Fibroblast of lung (primary cell): ENCODE data around the gene TNIP2. TPM values are rescaled to one million over a fixed set of nuclear protein-coding genes. Genes with fewer than 3 reads are reported as not detected.

ENCODE experiments used
- DNase-seq, 2 donors: peaks; one replicate each; pipeline versions ENCODE4 v3.0.0 to v3.0.0-alpha.2; 2010; ENCODE audit warnings: low read depth in 2 of 2
- H2AFZ ChIP-seq: 2 replicates; pipeline ENCODE4 v1.5.1; 2012; ENCODE audit warnings: low read length, control low read depth, inconsistent platforms
- H3K27ac ChIP-seq: 2 replicates; pipeline ENCODE4 v1.5.1; 2011; ENCODE audit warnings: low read length, control low read depth; ENCODE audit not compliant: insufficient read depth
- H3K27me3 ChIP-seq: 2 replicates; pipeline ENCODE4 v1.5.1; 2011; ENCODE audit warnings: mild to moderate bottlenecking, low read length; ENCODE audit not compliant: control insufficient read depth, insufficient read depth
- H3K36me3 ChIP-seq: 2 replicates; pipeline ENCODE4 v1.5.1; 2011; ENCODE audit warnings: low read length; ENCODE audit not compliant: control insufficient read depth, insufficient read depth
- H3K4me1 ChIP-seq: 2 replicates; pipeline ENCODE4 v1.5.1; 2011; ENCODE audit warnings: low read length; ENCODE audit not compliant: control insufficient read depth, insufficient read depth; ENCODE audit errors: extremely low read depth
- H3K4me2 ChIP-seq: 2 replicates; pipeline ENCODE4 v1.5.1; 2011; ENCODE audit warnings: low read length, control low read depth; ENCODE audit not compliant: insufficient read depth; ENCODE audit errors: extremely low read depth
- H3K4me3 ChIP-seq, 4 experiments: fragments of 200-600 bp in 1 of 4; sonication (generic) in 1 of 4; replicated peaks in 1 of 4; 2 replicates each; pipeline ENCODE4 v1.5.1; 2011 to 2016; ENCODE audit warnings: low read length in 4 of 4, low read depth in 3 of 4, mild to moderate bottlenecking in 3 of 4, control low read depth in 2 of 4, inconsistent platforms in 1 of 4, mixed read lengths in 1 of 4; ENCODE audit not compliant: insufficient read depth in 1 of 4; ENCODE audit errors: control extremely low read depth in 1 of 4
- H3K79me2 ChIP-seq: 2 replicates; pipeline ENCODE4 v1.5.1; 2012; ENCODE audit warnings: mild to moderate bottlenecking, low read length, inconsistent platforms; ENCODE audit not compliant: control insufficient read depth, insufficient read depth
- H3K9ac ChIP-seq: 2 replicates; pipeline ENCODE4 v1.5.1; 2011; ENCODE audit warnings: mild to moderate bottlenecking, low read length, control low read depth; ENCODE audit not compliant: insufficient read depth
- H3K9me3 ChIP-seq: 2 replicates; pipeline ENCODE4 v1.5.1; 2012; ENCODE audit warnings: low read depth, low read length; ENCODE audit not compliant: control insufficient read depth, insufficient read depth
- H4K20me1 ChIP-seq: 2 replicates; pipeline ENCODE4 v1.5.1; 2011; ENCODE audit warnings: low read length; ENCODE audit not compliant: control insufficient read depth, insufficient read depth; ENCODE audit errors: extremely low read depth
- EZH2 ChIP-seq: IDR thresholded peaks from 2 replicates; pipeline ENCODE4 v1.5.1; 2012; ENCODE audit warnings: low read length, control low read depth, mild to moderate bottlenecking; ENCODE audit errors: missing control alignments
- polyA plus RNA-seq, 2 donors: library from polyadenylated mRNA; depleted of rRNA in 1 of 2; stranded (reverse) in 1 of 2; unstranded in 1 of 2; fragments of >200 nt; gene quantifications; 2 replicates each; pipeline ENCODE4 v1.2.1, GENCODE V29; 2011 to 2012; ENCODE audit warnings: missing spikeins in 1 of 2
- total RNA-seq: library from RNA; depleted of rRNA; stranded (reverse); fragments of >200 nt; gene quantifications from 2 replicates; pipeline ENCODE4 v1.2.1, GENCODE V29; 2014
- TF ChIP-seq, protein P1 (sequence below), 2 donors: IDR thresholded peaks in 1 of 2; conservative IDR thresholded peaks in 1 of 2; 1 replicate in 1 of 2; 2 replicates in 1 of 2; pipeline ENCODE4 v1.5.1; 2011 to 2012; ENCODE audit warnings: low read length in 2 of 2, control low read depth in 1 of 2, inconsistent platforms in 1 of 2, low read depth in 1 of 2, mild to moderate bottlenecking in 1 of 2

The TNIP2 gene
- total and polyA plus RNA-seq, 2 donors (not counting 1 experiment from before 2014, with no cell fraction given) = 21.8 to 56.5 TPM

DNA sequence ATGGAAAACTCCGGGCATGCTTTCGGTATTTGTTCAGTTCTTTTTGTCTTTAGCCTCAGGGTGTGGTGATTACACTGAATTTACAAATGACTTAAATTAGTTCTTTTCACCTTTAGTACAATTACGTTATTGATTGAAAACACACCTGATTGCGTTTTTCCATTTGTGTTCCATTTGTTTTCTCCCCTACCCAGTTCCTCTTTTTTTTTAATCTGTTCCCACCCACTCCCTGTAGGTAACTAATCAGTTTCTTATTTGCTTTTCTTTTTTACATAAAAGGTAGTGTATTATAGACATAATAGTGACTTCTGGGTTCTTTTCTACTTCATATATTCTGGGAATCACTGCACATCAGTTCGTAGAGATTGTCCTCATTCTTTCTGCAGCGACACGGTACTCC is 53.4 kb downstream of the TNIP2 start:
- no peaks in the 10 kb centered on the region for H3K9me3 ChIP-seq
- no peaks in the 10 kb centered on the region for H3K27me3 ChIP-seq
- no peaks in the 10 kb centered on the region for H3K79me2 ChIP-seq
- peaks cover 16% of the 10 kb centered on the region for H3K36me3 ChIP-seq
- H3K4me1 ChIP-seq = no peaks in the 10 kb centered on the region
- TF ChIP-seq EZH2 = no peak
- TF ChIP-seq, protein P1, sequence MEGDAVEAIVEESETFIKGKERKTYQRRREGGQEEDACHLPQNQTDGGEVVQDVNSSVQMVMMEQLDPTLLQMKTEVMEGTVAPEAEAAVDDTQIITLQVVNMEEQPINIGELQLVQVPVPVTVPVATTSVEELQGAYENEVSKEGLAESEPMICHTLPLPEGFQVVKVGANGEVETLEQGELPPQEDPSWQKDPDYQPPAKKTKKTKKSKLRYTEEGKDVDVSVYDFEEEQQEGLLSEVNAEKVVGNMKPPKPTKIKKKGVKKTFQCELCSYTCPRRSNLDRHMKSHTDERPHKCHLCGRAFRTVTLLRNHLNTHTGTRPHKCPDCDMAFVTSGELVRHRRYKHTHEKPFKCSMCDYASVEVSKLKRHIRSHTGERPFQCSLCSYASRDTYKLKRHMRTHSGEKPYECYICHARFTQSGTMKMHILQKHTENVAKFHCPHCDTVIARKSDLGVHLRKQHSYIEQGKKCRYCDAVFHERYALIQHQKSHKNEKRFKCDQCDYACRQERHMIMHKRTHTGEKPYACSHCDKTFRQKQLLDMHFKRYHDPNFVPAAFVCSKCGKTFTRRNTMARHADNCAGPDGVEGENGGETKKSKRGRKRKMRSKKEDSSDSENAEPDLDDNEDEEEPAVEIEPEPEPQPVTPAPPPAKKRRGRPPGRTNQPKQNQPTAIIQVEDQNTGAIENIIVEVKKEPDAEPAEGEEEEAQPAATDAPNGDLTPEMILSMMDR (conservative IDR thresholded peaks at IDR 0.05 in 1 of 2, IDR thresholded peaks at IDR 0.05 in 1 of 2; ENCODE audit: low read depth in 1 of 2, low read length in 2 of 2) = no peak
- H3K4me3 ChIP-seq = no peak overlapping the region
- no peaks in the 10 kb centered on the region for H4K20me1 ChIP-seq
- H3K27ac ChIP-seq = no peak overlapping the region
- no peak overlapping the region for H3K4me2 ChIP-seq
- H2AFZ ChIP-seq = no peak overlapping the region
- no peak for DNase-seq
- no peak overlapping the region for H3K9ac ChIP-seq

DNA sequence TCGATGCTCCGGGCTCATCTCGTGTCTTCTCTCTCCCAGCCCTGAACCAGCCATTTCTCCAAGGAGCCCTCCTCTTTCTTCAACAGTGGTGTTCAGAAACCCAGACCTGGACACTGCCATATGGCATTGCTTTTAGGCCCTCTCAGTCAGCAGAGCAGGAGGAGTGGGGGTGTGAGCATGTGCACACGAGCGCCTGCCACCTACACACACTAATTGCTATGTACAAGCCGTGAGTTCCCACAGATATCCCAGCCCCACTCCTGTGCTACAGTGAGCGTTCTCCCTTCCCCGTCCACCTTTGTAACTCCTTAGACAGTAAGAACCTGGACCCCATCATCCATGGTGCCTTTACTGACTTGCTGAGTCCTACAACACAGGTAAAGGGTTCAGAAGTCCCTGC is 53.8 kb downstream of the TNIP2 start:
- H3K9me3 ChIP-seq = no peaks in the 10 kb centered on the region
- DNase-seq = no peak
- no peak overlapping the region for H3K4me2 ChIP-seq
- H2AFZ ChIP-seq = no peak overlapping the region
- no peaks in the 10 kb centered on the region for H3K79me2 ChIP-seq
- no peak for TF ChIP-seq EZH2
- TF ChIP-seq, protein P1 (conservative IDR thresholded peaks at IDR 0.05 in 1 of 2, IDR thresholded peaks at IDR 0.05 in 1 of 2; ENCODE audit: low read depth in 1 of 2, low read length in 2 of 2) = no peak
- H3K4me3 ChIP-seq = no peak overlapping the region
- peaks cover 16% of the 10 kb centered on the region for H3K36me3 ChIP-seq
- H3K4me1 ChIP-seq = no peaks in the 10 kb centered on the region
- H3K9ac ChIP-seq = no peak overlapping the region
- H3K27me3 ChIP-seq = no peaks in the 10 kb centered on the region
- H4K20me1 ChIP-seq = no peaks in the 10 kb centered on the region
- no peak overlapping the region for H3K27ac ChIP-seq

DNA sequence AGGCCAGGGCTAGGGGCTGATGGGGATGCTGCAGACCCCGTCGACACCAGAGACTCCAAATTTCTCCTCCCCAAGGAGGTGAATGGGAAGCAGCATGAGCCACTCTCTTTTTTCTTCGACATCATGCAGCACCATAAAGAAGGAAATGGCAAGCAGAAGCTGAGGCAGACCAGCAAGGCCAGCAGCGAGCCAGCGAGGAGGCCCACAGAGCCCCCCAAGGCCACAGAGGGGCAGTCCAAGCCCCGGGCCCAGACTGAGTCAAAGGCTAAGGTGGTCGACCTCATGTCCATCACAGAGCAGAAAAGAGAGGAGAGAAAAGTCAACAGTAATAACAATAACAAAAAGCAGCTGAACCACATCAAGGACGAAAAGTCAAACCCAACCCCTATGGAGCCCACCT is 56.1 kb downstream of the TNIP2 start:
- no peak for TF ChIP-seq EZH2
- TF ChIP-seq, protein P1 (conservative IDR thresholded peaks at IDR 0.05 in 1 of 2, IDR thresholded peaks at IDR 0.05 in 1 of 2; ENCODE audit: low read depth in 1 of 2, low read length in 2 of 2) = no peak
- no peak for DNase-seq
- Histone ChIP-seq H3K36me3 (peaks cover 18% of the 10 kb centered on the region), H3K4me2 (no peak overlapping the region), H3K9ac (no peak overlapping the region), H3K27me3 (no peaks in the 10 kb centered on the region), H3K79me2 (no peaks in the 10 kb centered on the region), H3K27ac (no peak overlapping the region), H2AFZ (no peak overlapping the region), H3K4me1 (no peaks in the 10 kb centered on the region), H3K4me3 (no peak overlapping the region), H3K9me3 (no peaks in the 10 kb centered on the region), H4K20me1 (no peaks in the 10 kb centered on the region)
